ENCODE measurements around the gene AGPAT3.

- TF ChIP-seq, protein P1, sequence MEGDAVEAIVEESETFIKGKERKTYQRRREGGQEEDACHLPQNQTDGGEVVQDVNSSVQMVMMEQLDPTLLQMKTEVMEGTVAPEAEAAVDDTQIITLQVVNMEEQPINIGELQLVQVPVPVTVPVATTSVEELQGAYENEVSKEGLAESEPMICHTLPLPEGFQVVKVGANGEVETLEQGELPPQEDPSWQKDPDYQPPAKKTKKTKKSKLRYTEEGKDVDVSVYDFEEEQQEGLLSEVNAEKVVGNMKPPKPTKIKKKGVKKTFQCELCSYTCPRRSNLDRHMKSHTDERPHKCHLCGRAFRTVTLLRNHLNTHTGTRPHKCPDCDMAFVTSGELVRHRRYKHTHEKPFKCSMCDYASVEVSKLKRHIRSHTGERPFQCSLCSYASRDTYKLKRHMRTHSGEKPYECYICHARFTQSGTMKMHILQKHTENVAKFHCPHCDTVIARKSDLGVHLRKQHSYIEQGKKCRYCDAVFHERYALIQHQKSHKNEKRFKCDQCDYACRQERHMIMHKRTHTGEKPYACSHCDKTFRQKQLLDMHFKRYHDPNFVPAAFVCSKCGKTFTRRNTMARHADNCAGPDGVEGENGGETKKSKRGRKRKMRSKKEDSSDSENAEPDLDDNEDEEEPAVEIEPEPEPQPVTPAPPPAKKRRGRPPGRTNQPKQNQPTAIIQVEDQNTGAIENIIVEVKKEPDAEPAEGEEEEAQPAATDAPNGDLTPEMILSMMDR (IDR thresholded peaks at IDR 0.05) = no peak
- no peak for TF ChIP-seq POLR2AphosphoS5 (IDR thresholded peaks at IDR 0.05)
These were observed 91.6 kb downstream of the AGPAT3 start for GRCh38 chr21:43956670-43957035.

All from esophagus muscularis mucosa (tissue), 3 donors.